Esophagus squamous epithelium (tissue), 5 donors: ENCODE results near the gene KRTAP5-5. TPM values are rescaled to one million over a fixed set of nuclear protein-coding genes. Genes with fewer than 3 reads are reported as not detected.

Experiments used
- DNase-seq: peaks from one replicate; lab custom pipeline; 2025; lab: John Stamatoyannopoulos, UW
- H3K27ac ChIP-seq, 4 donors: fragments of 200-600 bp; sonication (generic); one replicate each; pipeline ENCODE4 v1.5.1; 2016 to 2019; ENCODE audit warnings: mild to moderate bottlenecking in 1 of 4
- H3K27me3 ChIP-seq, 4 donors: fragments of 200-600 bp; sonication (generic); 1 replicate in 3 of 4; 2 replicates in 1 of 4; pipeline versions ENCODE4 v1.5.1 to v1.6.0; 2017 to 2021; ENCODE audit warnings: antibody characterized with exemption in 1 of 4
- H3K36me3 ChIP-seq, 3 donors: fragments of 200-600 bp; sonication (generic); one replicate each; pipeline ENCODE4 v1.5.1; 2016 to 2019
- H3K4me1 ChIP-seq, 3 donors: fragments of 200-600 bp; sonication (generic); one replicate each; pipeline ENCODE4 v1.5.1; 2017 to 2019
- H3K4me3 ChIP-seq, 4 donors: fragments of 200-600 bp; sonication (generic); 1 replicate in 3 of 4; 2 replicates in 1 of 4; pipeline ENCODE4 v1.5.1; 2016 to 2019; ENCODE audit warnings: mild to moderate bottlenecking in 2 of 4, moderate library complexity in 1 of 4
- H3K9me3 ChIP-seq, 3 donors: fragments of 200-600 bp; sonication (generic); one replicate each; pipeline ENCODE4 v1.5.1; 2016 to 2019
- CTCF ChIP-seq, 6 experiments: fragments of 450-650 bp in 4 of 6; fragments of 200-600 bp in 2 of 6; sonication (generic) in 2 of 6; IDR thresholded peaks; one replicate each; pipeline ENCODE4 v1.5.1; 2016 to 2019; ENCODE audit warnings: antibody characterized with exemption in 6 of 6, mild to moderate bottlenecking in 4 of 6, moderate library complexity in 4 of 6
- POLR2A ChIP-seq, 4 donors: fragments of 450-650 bp; IDR thresholded peaks; one replicate each; pipeline ENCODE4 v1.6.1; 2017; ENCODE audit warnings: antibody characterized with exemption in 4 of 4, mild to moderate bottlenecking in 4 of 4, moderate library complexity in 3 of 4
- WGBS, 2 donors: methylation state at CpG; one replicate each; pipeline ENCODE4 v1.1.5; 2018; 5-methylcytosine and 5-hydroxymethylcytosine counted together
- intact Hi-C: fragments of 100-400 bp; cut with DNase I; formaldehyde crosslinking; loops from one replicate; pipeline ENCODE4 v1.15.0; 2022
- total RNA-seq, 4 donors: library from RNA; depleted of rRNA; stranded (reverse); fragments of >200 nt; gene quantifications; one replicate each; pipeline ENCODE4 v1.1.0, GENCODE V29; 2016
- donor health status: DM: yes; HTN: yes; CAD: no.

KRTAP5-5 gene
- total RNA-seq, 4 donors from 2014 or later = not detected

GRCh38 chr11:1654388-1655167 is 25.0 kb downstream of the KRTAP5-5 start:
- no peak for DNase-seq
- Histone ChIP-seq H3K9me3 (no peaks in the 10 kb centered on the region), H3K27me3 (peaks cover 0 to 48% (median 0%) of the 10 kb centered on the region in 4 donors), H3K4me1 (peaks cover 4 to 32% (median 4%) of the 10 kb centered on the region in 3 donors), H3K4me3 (no peak overlapping the region), H3K27ac (no peak overlapping the region), H3K36me3 (no peaks in the 10 kb centered on the region)
- WGBS, 2 donors = 64 to 83% methylated on average over 13 to 15 of the region's 21 CpGs
- TF ChIP-seq CTCF (IDR thresholded peaks at IDR 0.05) = no peak
- TF ChIP-seq POLR2A (IDR thresholded peaks at IDR 0.05) = no peak
- intact Hi-C loops = loop anchor here (5.0 kb wide), 2 partner anchors 38 to 498 kb away; no protein-coding TSS in a partner anchor

GRCh38 chr11:1655168-1656060 is 25.8 kb downstream of the KRTAP5-5 start:
- H3K27me3 ChIP-seq = peaks cover 0 to 56% (median 0%) of the 10 kb centered on the region in 4 donors
- WGBS, 2 donors = 47 to 60% methylated on average over 11 to 12 of the region's 26 CpGs
- intact Hi-C loops = loop anchor here (5.0 kb wide), 1 partner anchor 37 kb away; no protein-coding TSS in a partner anchor

GRCh38 chr11:1656061-1656441 is 26.5 kb downstream of the KRTAP5-5 start:
- Histone ChIP-seq H3K4me1 (peaks cover 0 to 20% (median 4%) of the 10 kb centered on the region in 3 donors), H3K9me3 (no peaks in the 10 kb centered on the region), H3K36me3 (no peaks in the 10 kb centered on the region), H3K4me3 (no peak overlapping the region), H3K27me3 (peaks cover 0 to 59% (median 0%) of the 10 kb centered on the region in 4 donors), H3K27ac (no peak overlapping the region)
- DNase-seq = no peak
- intact Hi-C loops = loop anchor here (5.0 kb wide), 1 partner anchor 36 kb away; no protein-coding TSS in a partner anchor
- WGBS, 2 donors = 82 to 100% methylated on average over 1 to 4 of the region's 9 CpGs
- no peak for TF ChIP-seq CTCF (IDR thresholded peaks at IDR 0.05)
- no peak for TF ChIP-seq POLR2A (IDR thresholded peaks at IDR 0.05)

More at GRCh38 chr11:1655168-1656060, 25.8 kb downstream of the KRTAP5-5 start:
- H3K36me3 ChIP-seq = no peaks in the 10 kb centered on the region
- no peak overlapping the region for H3K27ac ChIP-seq
- no peak overlapping the region for H3K4me3 ChIP-seq
- TF ChIP-seq CTCF (IDR thresholded peaks at IDR 0.05) (peak in 1 of 6 experiments; percentile 8), POLR2A (IDR thresholded peaks at IDR 0.05) (no peak)
- no peak for DNase-seq
- no peaks in the 10 kb centered on the region for H3K9me3 ChIP-seq
- peaks cover 2 to 27% (median 4%) of the 10 kb centered on the region in 3 donors for H3K4me1 ChIP-seq

GRCh38 chr11:1656670-1657069 is 27.1 kb downstream of the KRTAP5-5 start:
- WGBS, 2 donors = 72 to 78% methylated on average over 6 of the region's 7 CpGs
- no peak overlapping the region for H3K27ac ChIP-seq
- no peak for DNase-seq
- H3K27me3 ChIP-seq = peaks cover 0 to 64% (median 0%) of the 10 kb centered on the region in 4 donors
- H3K4me1 ChIP-seq = peaks cover 0 to 16% (median 4%) of the 10 kb centered on the region in 3 donors
- TF ChIP-seq CTCF (IDR thresholded peaks at IDR 0.05) = no peak
- no peak for TF ChIP-seq POLR2A (IDR thresholded peaks at IDR 0.05)
- H3K9me3 ChIP-seq = no peaks in the 10 kb centered on the region
- no peak overlapping the region for H3K4me3 ChIP-seq
- intact Hi-C loops = loop anchor here (5.0 kb wide), 1 partner anchor 36 kb away; no protein-coding TSS in a partner anchor
- no peaks in the 10 kb centered on the region for H3K36me3 ChIP-seq
